HG03378 (cell line): ENCODE measurements around the gene PRODH2.

Experiments used
- ATAC-seq: cut with Tn5 transposase; IDR thresholded peaks from one replicate; pipeline ENCODE4 v1.9.1; 2021; ENCODE audit warnings: mild to moderate bottlenecking, moderate library complexity; ENCODE audit not compliant: unreplicated experiment

Gene PRODH2

DNA sequence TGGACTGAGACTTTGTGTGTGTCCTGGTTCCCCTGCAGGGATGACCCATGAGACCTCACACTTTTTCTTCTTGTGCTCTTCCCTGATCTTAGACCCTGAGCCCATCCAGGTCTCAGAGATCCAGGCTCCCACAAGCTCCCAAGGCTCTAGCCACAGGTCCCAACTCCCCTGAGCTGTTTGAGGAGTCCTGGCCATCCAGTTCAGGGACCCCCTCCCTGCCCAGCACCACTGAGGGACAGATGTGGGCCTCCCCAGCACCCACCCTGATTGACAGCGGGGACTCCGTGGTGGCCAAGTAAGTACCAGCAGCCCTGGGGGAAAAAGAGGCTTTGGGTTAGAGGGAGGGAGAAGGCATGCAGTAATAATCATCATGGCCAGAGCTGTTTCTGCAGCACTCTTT, 52.9 kb downstream of the PRODH2 start:
- no peak for ATAC-seq

DNA sequence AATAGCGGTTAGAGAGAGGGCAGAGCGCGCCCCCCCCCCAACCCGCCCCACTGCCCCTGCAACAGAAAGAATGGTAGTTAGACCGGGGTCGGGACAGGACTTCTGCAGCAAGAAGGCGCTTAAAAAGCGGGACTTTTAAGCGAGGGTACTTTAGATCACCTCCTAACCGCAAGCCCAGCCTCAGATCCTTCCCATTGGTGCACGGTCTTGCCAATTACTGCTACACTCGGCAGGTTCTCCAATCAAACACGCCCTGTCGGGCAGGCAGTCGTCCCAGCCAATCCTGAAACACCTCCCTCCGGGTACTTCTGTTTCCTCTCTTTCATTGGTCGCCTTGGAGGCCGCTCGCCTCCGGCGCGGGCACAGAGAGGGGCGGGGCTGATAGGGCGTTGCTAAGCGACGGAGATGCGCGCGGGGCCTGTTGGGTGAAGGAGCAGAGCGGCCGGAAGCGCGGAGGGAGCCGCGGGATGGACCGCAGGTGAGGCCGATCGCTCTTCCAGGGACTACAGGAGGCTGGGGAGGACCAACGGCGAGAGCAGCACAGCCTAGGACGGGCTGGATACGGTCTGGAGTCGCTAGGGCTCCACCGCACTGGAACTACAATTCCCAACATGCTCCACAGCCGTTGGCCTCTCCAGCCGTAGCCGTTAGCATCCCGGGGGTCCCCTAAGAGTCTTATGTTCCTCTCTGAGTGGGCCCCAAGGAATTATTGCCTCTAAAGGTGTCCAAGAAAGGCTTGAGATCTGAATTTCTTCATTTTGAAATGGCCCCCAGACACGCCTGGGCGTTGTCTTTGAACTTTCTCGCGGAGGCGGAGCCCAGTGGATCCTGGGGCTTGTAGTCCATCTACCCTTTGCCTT, 54.7 kb downstream of the PRODH2 start, which contains the start of gene PROSER3:
Gene PROSER3, plus strand, starts transcription at position 428 of the 860 bp plus-strand sequence. Its CDS starts 40 bp downstream, at position 468.
- ATAC-seq: peak; percentile 94

GRCh38 chr19:35757231-35757748, 55.4 kb downstream of the PRODH2 start:
- peak; percentile 2 for ATAC-seq

GRCh38 chr19:35756377-35757230, 56.0 kb downstream of the PRODH2 start, which contains the start of gene HSPB6:
Gene HSPB6, minus strand, starts transcription at chr19:35757029. Its CDS starts 21 bp downstream, at chr19:35757008.
- ATAC-seq: no peak

DNA sequence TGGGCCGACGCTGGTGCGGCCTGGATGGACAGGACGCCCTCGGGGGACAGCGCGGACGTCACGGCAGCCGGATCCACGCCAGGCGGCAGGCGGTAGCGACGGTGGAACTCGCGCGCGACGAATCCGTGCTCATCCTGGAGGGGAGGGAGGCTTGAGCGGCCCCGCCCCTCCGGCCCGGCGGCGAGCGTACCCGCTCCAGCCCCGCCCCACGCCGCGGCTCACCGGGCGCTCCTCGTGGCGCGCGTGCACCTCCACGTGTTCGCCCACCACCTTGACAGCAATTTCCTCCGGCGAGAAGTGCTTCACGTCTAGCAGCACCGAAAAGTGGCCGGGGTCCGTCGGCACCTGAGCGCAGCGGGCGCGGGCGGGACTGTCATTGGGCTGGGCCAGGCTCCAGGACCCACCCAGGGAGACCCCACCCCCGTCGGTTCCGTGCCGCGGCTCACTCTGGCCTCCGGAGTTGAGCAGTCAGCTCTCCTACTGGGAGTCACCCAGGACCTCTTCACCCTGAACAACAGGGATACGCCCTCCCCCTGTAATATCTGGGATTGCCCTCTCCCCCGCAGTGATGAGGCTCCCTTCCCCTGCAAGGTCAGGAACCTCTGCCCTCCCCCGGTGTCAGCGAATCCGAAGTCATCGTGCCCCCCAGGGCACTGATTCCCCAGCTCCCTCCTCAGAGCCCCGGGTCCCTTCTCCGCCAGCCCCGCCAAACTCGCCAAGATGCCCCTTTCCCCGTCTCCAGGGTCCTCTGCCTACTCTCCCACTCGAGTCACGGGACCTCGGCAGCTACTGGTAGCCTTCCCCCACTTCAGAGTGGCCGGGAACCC, 56.9 kb downstream of the PRODH2 start:
- no peak for ATAC-seq

DNA sequence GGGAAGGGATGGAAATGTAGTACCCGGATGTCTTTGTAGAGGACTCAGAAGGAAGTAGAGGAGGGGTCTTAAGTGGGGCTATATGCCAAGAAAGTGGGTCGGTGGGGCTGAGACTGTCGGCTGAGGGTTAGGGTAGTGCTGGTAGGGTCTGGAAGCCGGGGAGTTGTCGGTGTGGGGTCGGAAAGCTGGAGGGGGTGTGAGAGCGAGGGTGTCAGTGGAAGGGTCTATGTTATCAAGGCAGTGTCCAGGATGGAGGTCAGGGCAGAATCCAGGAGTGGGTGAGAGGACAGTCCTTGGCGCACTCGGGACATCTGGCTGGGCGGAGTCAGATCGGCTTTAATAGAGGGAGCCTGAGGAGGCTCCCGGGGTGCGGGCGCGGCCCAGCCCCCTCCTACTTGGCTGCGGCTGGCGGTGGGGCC, 57.5 kb downstream of the PRODH2 start:
- ATAC-seq: no peak

- ATAC-seq: no peak
Observed at GRCh38 chr19:35754370-35755130, 58.1 kb downstream of the PRODH2 start.

DNA sequence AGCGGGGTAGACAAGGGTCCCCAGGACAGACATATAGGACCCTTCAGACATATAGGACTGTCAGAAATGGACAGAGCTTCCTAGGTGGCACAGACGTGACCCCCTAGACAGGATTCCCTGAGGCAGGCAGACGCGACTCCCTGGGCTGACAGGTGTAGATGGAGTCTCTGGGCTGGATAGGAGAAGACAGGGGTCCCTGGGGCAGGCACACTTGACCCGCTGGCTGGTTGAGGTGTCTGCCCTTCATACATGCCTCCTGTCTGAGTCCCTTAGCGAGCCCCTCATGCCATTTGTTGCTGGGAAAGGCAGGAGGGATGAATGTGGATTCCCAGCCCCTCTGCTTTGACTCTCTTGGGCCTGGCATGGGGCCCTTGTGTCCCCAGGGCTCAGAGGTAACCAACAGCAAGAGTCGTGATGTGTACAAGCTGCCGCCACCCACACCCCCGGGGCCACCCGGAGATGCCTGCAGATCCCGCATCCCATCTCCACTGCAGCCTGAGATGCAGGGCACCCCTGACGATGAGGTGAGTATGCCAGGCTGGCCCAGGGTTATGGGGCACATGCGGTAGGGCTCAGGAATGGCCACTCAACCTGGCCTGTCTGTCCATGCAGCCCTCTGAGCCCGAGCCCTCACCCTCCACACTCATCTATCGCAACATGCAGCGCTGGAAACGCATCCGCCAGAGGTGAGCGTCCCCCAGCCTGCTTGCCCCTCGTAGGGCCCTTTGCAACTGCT, 58.8 kb downstream of the PRODH2 start:
- ATAC-seq: no peak

GRCh38 chr19:35752746-35753350, 59.8 kb downstream of the PRODH2 start:
- no peak for ATAC-seq

DNA sequence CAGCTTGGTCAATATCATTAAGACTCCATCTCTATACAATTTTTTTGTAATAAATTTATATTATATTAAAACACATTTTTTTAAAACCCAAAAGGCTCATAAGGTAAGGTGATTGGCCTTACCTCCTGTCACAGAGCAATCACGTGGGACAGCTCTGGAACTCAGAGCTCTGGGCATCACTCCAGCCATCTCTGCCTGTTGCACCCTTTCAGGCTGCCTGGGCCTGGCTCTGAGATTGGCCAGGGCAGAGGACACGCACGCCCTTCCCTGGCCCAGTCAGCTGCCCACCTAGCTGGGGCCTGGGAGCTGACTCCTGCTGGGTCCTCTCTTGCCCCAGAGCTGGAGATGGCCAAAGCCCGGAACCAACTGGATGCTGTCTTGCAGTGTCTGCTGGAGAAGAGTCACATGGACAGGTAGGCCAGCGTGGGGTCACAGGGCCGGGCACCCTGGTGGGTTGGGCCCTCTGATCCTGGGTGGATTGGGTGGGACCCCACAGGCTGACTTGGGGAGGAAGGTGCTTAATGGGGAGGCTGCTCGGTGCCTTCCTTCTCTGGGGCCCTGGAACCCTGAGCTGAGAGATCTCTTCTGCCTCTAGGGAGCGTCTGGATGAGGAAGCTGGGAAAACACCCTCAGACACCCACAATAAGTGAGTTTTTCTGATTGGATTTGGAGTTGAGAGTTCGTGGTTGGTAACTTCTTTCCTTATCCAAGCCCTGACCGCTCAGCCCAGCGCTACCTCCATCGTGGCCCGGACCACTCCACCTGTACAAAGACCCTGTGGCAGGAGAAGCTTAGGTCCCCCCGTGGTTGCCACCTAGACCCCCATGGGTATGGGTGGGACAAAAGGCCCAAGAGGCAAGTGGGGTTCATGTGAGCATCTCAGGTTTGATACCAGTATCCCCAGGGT, 60.6 kb downstream of the PRODH2 start:
- no peak for ATAC-seq

DNA sequence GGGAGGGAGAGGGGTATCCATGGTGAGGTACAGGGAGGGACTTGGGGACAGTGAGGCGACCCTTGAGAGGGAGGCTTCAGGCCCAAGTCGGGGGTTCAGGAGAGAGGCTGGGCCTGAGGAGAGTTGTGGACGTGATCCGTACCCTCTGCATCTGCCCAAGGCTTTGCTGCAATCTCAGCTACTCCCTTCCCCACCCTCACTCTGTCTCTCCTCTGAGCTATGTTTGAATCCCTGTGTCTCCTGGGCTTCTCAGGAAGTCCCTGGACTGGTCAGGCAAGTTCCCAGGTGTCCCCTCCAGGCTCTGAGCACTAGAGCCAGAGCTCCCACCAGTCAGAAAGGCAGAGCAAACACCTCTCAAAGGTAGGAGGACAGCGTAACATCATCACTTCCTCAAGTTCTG, 62.5 kb downstream of the PRODH2 start:
- ATAC-seq: no peak
